ENCODE data around the gene USB1.

The USB1 gene

GRCh38 chr16:58021661-58022551, 20.7 kb downstream of the USB1 start:
- DNase-seq = no peak

GRCh38 chr16:58022601-58023371, 21.6 kb downstream of the USB1 start:
- no peak for DNase-seq

GRCh38 chr16:58024486-58025350, 23.5 kb downstream of the USB1 start:
- DNase-seq = no peak

- DNase-seq = peak; percentile 26
These were observed 24.3 kb downstream of the USB1 start, which contains the start of gene MMP15 for GRCh38 chr16:58025351-58026138. MMP15 (plus strand) TSS chr16:58025754; CDS start chr16:58026351, 597 bp downstream.

GRCh38 chr16:58026139-58026704, 25.0 kb downstream of the USB1 start:
- no peak for DNase-seq

GRCh38 chr16:58026705-58027160, 25.5 kb downstream of the USB1 start:
- no peak for DNase-seq

- DNase-seq = no peak
These were observed 26.1 kb downstream of the USB1 start for GRCh38 chr16:58027161-58027915.

GRCh38 chr16:58027916-58028455, 26.8 kb downstream of the USB1 start:
- DNase-seq = no peak

GRCh38 chr16:58028541-58029070, 27.4 kb downstream of the USB1 start:
- no peak for DNase-seq

GRCh38 chr16:58029410-58029809, 28.2 kb downstream of the USB1 start:
- no peak for DNase-seq

- DNase-seq = no peak
These were observed 29.1 kb downstream of the USB1 start for GRCh38 chr16:58030136-58030840.

GRCh38 chr16:58031016-58031800, 30.0 kb downstream of the USB1 start:
- no peak for DNase-seq

GRCh38 chr16:58032710-58033293, 31.6 kb downstream of the USB1 start:
- no peak for DNase-seq

GRCh38 chr16:58034128-58034685, 33.0 kb downstream of the USB1 start:
- DNase-seq = no peak

- no peak for DNase-seq
These were observed 33.6 kb downstream of the USB1 start for GRCh38 chr16:58034774-58035173.

- no peak for DNase-seq
These were observed 34.4 kb downstream of the USB1 start for GRCh38 chr16:58035356-58036170.

- no peak for DNase-seq
These were observed 35.7 kb downstream of the USB1 start for GRCh38 chr16:58036943-58037342.

Measured in effector CD8-positive, alpha-beta T cell (primary cell).